HG03103 (cell line): ENCODE data around the gene NUP93.
"Not testable (repeated sequence)": the region's sequence is repeated elsewhere in the genome, so short reads cannot be mapped to it uniquely, and the experiment has no call there.

Experiments
- ATAC-seq: cut with Tn5 transposase; IDR thresholded peaks from one replicate; pipeline ENCODE4 v1.9.1; 2021; ENCODE audit warnings: low read depth; ENCODE audit not compliant: unreplicated experiment

The NUP93 gene

GRCh38 chr16:56807676-56808067, 77.7 kb downstream of the NUP93 start:
- ATAC-seq: not testable (repeated sequence)

DNA sequence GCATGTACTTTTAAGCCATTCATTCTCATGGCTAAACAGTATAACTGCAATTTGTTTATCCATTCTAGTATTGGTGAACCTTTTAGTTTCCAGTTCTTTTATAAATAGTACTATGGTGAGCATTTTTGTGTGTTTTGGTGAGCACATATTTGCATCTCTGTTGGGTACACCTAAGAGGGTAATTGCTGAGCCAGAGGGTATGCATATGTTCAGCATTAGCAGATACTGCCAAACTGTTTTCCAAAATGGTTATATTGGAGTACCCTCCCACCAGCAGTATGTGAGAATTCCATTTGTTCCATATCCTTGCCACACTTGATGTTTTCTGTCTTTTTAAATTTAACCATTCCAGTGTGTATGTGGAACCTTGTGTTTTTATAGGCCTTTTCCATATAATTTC, 81.0 kb downstream of the NUP93 start:
- no peak for ATAC-seq

- ATAC-seq: not testable (repeated sequence)
Observed at GRCh38 chr16:56811602-56812001, 81.7 kb downstream of the NUP93 start.

GRCh38 chr16:56812884-56813283, 83.0 kb downstream of the NUP93 start:
- no peak for ATAC-seq

DNA sequence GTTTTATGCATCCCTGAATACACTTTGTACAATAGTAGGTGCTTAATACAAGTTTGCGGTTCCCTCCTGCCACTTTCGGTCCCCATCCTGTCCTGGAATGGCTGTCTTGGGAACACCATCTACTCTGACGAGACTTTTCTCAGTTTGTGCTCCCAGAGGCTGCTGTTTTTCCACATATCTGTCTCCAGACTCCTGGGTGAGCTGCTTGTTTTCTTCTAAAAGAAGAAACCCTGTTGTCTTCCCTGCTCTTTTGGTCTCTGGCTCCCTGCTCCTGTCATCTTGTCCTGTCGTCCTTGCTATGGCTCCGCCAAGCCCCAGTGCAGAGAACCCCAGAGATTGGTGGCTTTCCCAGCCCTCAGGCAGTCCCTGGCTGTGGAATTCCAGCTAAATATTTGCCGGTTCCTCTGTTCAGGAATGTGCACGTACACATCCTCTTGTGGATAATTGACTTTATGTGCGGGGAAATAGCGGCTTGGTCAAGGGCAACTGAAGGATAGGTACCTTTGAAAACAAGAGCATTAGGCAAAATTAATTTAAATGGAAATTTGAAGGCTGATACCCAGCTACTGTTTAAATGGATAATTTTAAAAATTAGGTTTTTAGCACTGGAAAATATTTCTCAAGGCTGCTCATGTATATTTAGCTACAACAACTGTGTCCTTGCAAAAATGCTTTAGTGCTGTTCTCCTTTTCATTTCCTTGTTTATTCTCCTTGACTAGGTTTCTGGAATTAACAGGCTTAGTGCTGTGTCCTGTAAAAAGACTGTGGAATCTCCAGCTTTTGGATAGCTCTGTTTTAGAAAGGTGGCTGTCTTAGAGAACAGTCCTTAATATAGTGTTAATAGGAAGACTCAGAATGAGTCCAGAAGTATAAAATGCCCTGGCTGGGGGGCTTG, 84.9 kb downstream of the NUP93 start:
- ATAC-seq: no peak

GRCh38 chr16:56815721-56816120, 85.8 kb downstream of the NUP93 start:
- no peak for ATAC-seq

GRCh38 chr16:56817056-56817455, 87.1 kb downstream of the NUP93 start:
- no peak for ATAC-seq

DNA sequence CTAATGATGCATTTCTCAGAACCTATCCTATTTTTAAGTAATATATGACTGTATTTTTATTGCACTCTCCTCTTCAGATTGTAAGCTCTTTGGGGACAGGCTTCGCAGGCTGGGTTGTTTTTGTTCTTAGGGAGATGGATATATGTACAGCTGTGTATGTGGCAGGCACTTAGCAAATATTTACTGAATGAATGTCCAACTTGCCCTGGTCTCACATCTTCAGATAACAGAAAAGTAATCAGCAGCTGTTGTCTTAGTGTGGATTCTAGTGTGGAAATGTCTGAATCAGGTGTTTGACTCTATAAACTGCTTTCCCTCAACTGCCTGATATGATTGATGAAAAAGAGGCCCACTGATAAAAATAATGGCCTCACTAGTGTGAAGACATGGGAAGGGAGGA, 88.0 kb downstream of the NUP93 start:
- no peak for ATAC-seq

DNA sequence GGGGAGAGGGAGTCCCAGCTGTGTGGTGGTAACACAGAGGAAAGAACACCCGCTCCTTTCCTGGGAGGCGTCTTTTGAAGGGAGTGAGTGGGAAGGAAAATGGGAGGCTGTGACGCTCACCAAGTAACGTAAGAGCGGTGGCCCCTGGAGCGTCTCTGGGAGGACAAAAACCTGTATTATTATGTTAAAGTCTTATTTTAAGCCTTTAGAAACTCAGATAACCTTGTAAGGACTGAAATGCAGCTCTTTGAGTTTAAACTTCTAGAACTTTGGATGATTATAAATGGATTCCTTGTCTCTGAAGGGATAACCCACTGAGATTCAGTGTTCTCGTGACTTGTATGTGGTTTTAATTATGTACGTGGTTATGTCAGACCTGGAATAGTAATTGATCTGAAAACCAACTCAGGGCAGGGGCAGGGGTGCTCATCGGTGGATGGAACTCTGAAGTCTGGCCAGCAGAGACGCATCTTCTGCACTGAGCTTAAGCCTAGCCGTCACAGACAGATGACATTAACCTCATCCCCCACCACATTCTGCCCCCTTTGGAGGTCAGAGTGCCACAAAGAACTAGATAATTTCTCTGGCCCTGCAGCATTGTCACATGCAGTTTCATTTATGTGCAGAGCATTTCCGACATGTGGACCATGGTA, 93.3 kb downstream of the NUP93 start:
- ATAC-seq: no peak

DNA sequence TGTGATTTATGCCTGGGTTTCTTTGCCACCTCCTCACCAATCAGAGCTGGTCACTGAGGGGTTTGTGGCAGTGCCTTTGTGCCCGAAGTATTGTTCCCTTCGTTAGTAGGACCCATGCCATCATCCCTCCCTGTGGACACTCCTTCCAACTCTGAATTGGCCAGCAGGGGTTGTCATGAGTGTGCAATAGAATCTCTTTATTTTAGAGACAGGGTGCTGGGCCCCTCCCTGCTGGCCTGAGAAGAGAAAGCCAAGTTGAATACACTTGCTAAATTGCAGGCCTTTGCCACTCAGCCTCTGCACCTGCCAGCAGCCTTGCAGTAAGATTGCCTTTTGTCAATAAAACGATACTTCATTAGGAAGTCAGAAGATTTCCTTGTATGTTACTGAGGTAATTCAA, 94.4 kb downstream of the NUP93 start:
- no peak for ATAC-seq

DNA sequence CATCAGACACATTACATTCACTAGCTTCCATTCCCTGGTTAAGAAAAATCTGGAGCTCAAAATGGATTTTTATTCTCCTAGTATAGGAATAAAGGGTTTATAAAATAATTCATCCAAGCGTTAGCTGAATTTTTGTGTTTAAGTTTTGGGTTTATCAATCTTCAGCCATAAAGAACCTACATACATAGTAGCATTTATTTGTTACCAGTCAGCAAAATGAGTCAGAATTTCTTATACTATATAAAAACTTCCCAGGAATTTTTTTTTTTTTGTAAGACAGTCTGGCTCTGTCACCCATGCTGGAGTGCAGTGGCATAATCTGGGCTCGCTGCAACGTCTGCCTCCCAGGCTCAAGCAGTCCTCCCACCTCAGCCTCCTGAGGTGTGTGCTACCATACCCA, 94.9 kb downstream of the NUP93 start:
- ATAC-seq: no peak

DNA sequence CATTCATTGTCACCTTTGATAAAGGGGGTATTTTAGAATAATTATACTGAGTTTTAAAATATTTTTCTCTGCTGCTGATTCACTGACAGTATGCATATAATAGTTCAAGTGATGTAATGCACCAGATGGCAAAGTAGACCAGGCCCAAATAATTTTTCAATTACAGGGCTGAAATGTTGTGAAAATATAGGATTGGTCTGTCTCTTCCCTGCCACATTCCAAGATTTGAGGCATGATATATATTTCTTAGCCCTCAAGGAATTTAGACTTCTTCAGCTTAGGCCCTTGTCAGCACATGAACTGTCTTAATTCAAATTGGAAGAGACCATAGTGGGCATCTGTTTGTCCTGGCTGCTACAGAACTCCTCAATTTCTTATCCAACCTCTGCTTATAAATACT, 95.9 kb downstream of the NUP93 start:
- no peak for ATAC-seq

DNA sequence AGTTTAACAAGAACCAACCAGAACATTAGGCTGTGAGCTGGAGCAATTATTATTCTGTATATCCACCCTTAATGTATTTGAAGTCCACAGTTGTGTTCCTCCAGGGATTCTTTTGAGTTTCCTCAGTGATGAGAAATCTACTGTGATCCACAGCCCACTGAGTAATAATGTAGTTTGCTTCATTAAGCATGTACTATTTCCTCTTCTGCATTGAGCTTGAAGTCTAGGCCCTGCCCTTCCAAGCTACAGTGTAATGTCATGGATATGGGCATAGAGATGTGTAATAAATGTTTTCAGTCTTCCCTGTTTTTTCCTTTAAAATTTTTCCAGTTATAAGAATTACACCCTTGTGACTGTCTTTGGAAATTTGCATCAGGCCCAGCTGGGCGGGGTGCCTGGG, 98.7 kb downstream of the NUP93 start:
- no peak for ATAC-seq

DNA sequence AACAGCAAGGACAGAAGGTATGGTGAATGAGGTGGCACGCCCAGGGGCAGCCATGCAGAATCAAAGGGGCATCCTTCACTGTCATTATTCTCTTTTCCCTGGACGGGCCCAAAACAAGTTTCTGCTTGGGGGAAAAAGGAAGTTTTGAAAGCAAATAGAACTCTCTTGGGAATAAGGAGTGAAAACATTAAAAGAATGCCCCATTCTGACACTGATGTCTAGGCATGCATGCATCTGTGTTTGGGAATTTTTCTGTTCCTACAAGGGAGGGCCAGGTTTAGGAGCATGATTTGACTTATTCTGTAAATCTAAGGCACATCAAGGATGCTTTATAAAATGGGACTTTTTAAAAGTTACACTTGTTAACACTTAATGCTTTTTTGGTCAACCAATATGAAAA, 100.7 kb downstream of the NUP93 start:
- no peak for ATAC-seq

GRCh38 chr16:56832768-56833167, 102.8 kb downstream of the NUP93 start:
- no peak for ATAC-seq

DNA sequence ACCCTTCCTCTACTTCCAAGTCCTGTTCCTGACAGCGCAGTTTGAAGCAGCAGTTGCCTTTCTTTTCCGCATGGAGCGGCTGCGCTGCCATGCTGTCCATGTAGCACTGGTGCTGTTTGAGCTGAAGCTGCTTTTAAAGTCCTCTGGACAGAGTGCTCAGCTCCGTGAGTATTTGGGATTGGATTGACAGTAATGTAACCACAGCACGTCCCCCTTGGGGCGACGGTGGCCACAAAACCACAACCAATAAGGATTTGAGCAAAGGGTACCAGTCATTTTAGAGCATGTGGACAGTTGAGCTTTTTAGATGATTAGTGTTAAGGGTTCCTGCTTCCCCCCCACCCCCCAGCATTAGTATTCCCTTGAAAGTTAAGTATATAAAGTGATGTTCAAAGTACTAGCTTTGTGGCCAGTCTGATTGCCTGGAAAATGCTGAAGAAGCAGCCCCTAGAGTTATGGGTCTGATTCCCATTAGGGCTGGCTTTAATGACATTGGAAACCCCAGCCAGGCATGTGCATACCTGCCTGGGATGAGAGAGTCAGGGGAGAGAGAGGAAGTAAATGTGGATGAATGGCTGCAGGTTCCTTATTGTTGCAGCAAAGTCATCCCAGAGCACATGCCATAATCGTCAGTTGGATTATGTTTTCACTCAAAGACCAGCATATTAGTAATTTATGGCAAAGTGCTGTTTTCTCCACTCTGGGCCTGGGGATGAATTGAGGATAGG, 103.5 kb downstream of the NUP93 start:
- no peak for ATAC-seq

DNA sequence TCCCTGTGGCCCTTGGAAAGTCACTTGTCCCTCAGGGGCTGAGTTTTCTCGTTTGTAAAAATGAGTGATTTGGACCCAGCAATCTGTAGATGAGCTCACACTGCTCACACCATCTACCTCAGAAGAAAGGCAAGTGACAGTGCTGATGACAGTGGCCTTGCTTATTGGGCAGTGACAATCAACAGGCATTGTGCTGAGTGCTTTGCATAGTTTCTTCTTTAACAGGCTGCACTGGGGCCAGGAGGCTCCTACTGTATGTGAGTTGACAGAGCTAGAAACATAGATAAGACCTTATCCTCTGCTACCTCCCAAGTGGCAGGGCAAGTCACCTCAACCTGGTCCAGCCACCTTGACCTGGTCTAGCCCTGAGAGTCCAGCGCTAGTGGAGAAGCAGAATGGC, 105.4 kb downstream of the NUP93 start:
- ATAC-seq: no peak

GRCh38 chr16:56836410-56837230, 106.7 kb downstream of the NUP93 start:
- ATAC-seq: no peak

GRCh38 chr16:56838622-56839337, 108.9 kb downstream of the NUP93 start:
- no peak for ATAC-seq

GRCh38 chr16:56841233-56841632, 111.3 kb downstream of the NUP93 start:
- ATAC-seq: no peak
